ENCODE measurements around the gene SCYL3.
"Not testable (repeated sequence)": the region's sequence is repeated elsewhere in the genome, so short reads cannot be mapped to it uniquely, and the experiment has no call there.

- TF ChIP-seq MXI1 (IDR thresholded peaks at IDR 0.05; ENCODE audit: borderline replicate concordance, low read depth, low read length); CEBPB (IDR thresholded peaks at IDR 0.05; ENCODE audit: borderline replicate concordance, low read depth, low read length); EP300 (IDR thresholded peaks at IDR 0.05; ENCODE audit: low read depth in 2 of 2, low read length in 2 of 2); EP300 (CRISPR knock-in tag; IDR thresholded peaks at IDR 0.05; ENCODE audit: borderline replicate concordance); CTCF (CRISPR knock-in tag; IDR thresholded peaks at IDR 0.05); EZH2 (conservative IDR thresholded peaks at IDR 0.05; ENCODE audit: low read depth, low read length); RAD21 (CRISPR knock-in tag; IDR thresholded peaks at IDR 0.05); RXRA (CRISPR knock-in tag; IDR thresholded peaks at IDR 0.05); POLR2A (IDR thresholded peaks at IDR 0.05; ENCODE audit: insufficient read depth in 1 of 2, low read depth in 2 of 2, low read length in 2 of 2); AKNA (CRISPR knock-in tag; IDR thresholded peaks at IDR 0.05; ENCODE audit: borderline replicate concordance); NR2C2 (CRISPR knock-in tag; IDR thresholded peaks at IDR 0.05; ENCODE audit: borderline replicate concordance); NFYB (CRISPR knock-in tag; IDR thresholded peaks at IDR 0.05); BORCS8-MEF2B (CRISPR knock-in tag; IDR thresholded peaks at IDR 0.05); MAZ (IDR thresholded peaks at IDR 0.05; ENCODE audit: borderline replicate concordance, low read depth, low read length); MAZ (CRISPR knock-in tag; IDR thresholded peaks at IDR 0.05; ENCODE audit: low read depth); JUND (CRISPR knock-in tag; IDR thresholded peaks at IDR 0.05): not testable (repeated sequence)
Observed at GRCh38 chr1:169918220-169918619, 24.5 kb upstream of the SCYL3 start.

All from HepG2 (cell line).